NOMO-1 (cell line): ENCODE data around the gene LKAAEAR1.
"Not testable (repeated sequence)": the region's sequence is repeated elsewhere in the genome, so short reads cannot be mapped to it uniquely, and the experiment has no call there.

Source experiments
- DNase-seq, 2 experiments: peaks; one replicate each; lab custom pipeline; 2025; ENCODE audit not compliant: unreplicated experiment in 2 of 2; lab: John Stamatoyannopoulos, UW

The LKAAEAR1 gene

DNA sequence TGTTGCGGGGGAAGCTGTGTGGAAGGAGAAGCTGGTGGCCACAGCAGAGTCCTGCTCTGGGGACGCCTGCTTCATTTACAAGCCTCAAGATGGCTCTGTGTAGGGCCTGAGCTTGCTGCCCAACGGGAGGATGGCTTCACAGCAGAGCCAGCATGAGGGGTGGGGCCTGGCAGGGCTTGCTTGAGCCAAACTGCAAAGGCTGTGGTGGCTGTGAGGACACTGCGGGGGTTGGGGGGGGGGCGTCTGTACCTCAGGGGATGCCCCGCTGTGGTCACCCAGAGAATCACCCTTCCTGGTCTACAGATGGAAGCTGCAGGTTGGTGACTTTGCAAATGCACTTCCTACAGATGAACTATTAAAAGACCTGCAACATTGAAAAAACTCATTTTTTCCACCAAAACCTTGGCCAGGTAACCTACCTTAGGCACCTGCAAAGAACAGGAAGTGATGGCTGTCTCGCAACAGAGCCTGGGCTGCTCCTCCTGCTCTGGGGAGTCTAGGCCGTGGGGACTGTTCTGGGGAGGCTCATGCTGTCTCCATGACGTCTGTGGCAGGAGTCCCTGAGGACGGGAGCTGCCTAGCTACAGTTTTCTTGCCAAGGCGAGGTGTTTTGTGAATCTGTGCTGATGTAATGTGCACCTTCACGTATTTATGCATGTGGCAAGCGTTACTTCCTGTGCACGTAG lies 15.8 kb upstream of the LKAAEAR1 start:
- DNase-seq: no peak

DNA sequence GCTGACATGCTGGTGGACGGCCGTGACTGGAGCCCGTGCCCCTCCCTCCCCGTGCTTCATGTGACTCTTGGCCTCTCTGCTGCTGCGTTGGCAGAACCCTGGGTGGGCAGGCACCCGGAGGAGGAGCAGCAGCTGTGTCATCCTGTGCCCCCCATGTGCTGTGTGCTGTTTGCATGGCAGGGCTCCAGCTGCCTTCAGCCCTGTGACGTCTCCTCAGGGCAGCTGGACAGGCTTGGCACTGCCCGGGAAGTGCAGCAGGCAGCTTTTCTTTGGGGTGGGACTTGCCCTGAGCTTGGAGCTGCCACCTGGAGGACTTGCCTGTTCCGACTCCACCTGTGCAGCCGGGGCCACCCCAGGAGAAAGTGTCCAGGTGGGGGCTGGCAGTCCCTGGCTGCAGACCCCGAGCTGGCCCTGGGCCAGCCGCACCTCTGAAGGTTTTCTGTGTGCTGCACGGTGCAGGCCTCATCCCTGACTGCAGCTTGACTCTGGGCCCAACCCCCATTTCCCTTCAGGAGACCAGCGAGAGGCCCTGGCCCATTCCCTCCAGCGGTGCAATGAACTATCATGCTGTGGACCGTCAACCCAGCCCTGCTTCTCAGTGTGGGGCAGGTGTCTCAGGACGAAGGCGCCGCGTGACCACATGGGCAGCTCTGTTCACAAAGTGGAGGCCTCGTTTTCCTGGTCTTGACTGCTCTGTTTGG lies 15.0 kb upstream of the LKAAEAR1 start:
- no peak for DNase-seq

GRCh38 chr20:64098471-64099013 lies 14.3 kb upstream of the LKAAEAR1 start:
- DNase-seq: no peak

- no peak for DNase-seq
These were observed 12.3 kb upstream of the LKAAEAR1 start for GRCh38 chr20:64096535-64096934.

DNA sequence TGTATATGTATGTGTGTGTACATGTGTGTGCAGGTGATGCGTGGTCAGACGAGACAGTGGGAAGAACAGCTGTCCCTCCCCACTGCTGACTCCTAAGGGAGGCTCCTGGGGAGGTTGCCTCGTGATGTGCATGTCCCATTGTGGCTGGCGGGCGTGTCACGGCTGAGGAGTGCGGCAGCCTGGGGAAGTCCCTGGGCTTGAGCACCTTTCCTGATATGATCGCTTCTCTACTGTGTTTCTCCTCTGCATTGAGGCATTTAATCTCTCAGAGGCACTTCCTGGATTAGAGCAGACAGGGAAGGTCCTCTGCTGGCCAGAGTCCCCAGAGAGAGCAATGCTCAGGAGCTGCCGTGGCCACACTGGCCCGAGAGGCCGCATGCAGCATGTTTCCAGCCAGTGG lies 11.7 kb upstream of the LKAAEAR1 start:
- no peak for DNase-seq

DNA sequence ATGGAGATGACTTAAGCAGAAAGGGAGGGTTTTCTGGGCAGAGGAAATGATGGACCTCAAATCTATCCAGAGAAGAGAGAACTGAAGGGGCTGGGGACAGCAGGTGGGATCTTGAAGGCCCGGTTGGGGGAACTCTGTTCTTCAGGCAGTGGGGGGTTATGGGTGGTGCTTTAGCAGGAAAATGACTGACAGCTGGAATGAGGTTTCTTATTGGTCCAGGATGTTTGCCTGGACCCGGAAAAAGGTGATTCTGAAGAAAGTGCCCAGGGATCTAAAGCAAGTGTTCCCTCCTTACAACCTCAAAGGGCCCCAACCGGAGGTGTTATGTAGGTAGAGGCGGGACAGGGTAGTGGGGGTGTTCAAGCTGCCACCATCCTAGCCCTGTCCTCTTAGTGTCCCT lies 11.3 kb upstream of the LKAAEAR1 start:
- DNase-seq: no peak

DNA sequence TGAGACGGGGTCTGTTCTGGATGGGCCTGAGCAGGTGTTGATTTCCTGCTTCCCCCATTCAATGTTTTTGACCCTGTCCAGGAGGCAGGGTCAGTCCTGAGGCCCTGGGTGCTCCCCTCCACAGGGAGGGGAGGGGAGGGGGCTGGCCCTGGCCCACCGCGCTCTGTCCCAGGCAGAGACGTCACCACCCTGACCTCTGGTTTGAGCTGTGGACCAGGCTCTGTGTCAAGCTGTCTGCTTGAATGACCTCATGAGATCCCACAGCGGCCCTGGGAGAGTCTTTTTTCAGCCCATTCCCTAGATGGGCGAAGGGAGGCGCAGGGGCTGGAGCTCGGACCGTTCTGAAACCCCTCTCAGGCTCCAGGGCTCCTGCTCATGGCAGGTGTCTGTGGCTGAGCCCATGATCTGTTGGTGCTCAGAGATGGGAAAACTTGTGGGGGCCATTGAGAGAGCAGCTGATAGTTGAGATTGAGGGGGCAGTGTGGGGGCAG lies 8.9 kb upstream of the LKAAEAR1 start:
- no peak for DNase-seq

DNA sequence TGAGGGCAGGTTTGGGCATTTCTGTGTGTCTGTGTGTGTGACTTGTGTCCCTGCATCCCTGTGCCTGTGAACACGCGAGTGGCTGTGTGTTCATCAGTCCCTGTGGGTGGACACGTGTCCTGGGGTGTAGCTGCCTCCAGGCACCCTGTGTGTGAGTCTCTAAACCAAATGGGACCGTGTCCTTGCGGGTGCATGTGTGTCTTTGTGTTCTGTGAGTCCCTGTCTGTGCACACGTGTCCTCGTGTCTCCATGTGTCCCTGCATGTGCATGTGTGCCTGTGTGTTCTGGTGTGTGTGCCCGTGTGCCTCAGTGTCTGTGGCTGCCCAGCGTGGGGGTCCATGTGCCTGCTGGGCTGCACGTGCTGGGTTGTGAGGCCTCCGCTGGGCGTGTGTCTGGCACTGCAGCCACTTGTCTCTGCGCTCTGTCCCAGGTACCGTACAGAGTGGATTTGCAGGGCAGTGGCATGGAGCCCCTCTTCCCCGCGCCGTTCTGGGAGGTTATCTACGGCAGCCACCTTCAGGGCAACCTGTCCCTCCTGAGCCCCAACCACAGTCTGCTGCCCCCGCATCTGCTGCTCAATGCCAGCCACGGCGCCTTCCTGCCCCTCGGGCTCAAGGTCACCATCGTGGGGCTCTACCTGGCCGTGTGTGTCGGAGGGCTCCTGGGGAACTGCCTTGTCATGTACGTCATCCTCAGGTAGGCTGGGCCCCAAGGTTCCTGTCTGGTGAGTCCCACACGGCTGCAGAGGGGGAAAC lies 8.2 kb upstream of the LKAAEAR1 start:
- no peak for DNase-seq

GRCh38 chr20:64091770-64092169 lies 7.6 kb upstream of the LKAAEAR1 start:
- DNase-seq: no peak

DNA sequence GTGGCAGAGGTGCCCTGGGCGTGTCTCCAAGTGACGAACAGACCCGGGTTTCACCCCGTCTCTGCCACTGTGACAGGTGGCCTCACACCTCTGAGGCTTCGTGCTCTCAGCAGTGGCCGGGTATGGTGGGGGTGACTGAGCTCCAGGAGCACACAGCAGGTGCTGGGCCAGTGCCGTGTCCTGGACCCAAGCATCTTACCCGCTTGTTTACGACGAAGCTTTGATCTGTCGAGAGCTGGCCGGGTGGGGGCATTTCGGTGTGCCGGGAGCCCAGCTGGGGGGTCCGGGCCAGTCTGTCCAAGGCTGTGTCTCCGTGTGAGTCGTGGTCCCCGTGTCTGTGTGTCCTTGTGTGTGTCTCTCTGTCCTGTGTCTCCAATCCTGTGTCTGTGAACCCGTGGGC lies 7.1 kb upstream of the LKAAEAR1 start:
- no peak for DNase-seq

DNA sequence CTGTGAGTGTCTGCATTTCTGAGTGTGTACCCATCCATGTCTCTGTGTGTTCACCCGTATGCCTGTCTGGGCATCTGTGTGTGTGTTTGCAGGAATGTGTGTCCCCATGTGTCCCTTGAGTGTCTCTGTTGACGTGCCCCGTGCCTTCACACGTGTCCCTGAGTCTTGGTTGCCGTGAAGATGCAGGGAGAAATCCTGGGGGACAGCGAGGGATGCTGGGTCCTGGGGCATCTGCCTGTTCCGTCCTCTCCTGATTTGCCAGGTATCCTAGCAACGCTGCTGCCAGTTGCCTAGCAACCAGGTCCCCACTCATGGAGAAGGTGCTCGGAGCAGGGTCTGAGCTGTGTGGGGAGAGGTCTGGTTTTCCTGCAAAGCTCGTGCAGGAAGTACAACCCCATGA lies 6.0 kb upstream of the LKAAEAR1 start:
- no peak for DNase-seq

- not testable (repeated sequence) for DNase-seq
These were observed 4.4 kb upstream of the LKAAEAR1 start for GRCh38 chr20:64088586-64088985.

DNA sequence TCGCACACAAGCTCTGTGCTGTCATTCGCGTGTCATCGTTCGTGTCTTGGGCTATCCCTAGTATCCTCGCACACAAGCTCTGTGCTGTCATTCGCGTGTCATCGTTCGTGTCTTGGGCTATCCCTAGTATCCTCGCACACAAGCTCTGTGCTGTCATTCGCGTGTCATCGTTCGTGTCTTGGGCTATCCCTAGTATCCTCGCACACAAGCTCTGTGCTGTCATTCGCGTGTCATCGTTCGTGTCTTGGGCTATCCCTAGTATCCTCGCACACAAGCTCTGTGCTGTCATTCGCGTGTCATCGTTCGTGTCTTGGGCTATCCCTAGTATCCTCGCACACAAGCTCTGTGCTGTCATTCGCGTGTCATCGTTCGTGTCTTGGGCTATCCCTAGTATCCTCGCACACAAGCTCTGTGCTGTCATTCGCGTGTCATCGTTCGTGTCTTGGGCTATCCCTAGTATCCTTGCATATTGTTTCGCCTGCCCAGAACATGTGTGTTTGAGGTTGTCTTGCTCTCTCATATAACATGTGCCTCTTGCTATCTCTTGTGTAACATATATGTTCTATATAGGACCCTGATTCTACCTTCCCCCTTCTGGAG lies 3.1 kb upstream of the LKAAEAR1 start:
- DNase-seq: not testable (repeated sequence)

DNA sequence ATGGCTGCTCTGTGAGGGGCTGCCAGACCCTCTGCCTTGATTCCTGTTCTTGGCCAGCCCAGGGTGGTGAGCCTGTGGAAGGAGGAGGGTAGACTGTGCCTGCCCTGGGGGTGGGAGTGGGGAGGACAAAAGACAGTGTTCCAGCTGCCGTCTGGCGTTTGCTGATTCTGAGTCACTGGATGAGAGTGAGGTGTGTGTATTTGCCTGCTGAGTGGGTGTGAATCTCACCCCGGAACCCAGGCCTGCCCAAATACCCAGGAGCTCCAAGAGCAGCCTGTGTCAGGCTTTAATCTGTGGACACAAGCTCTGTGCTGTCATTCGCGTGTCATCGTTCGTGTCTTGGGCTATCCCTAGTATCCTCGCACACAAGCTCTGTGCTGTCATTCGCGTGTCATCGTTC lies 2.6 kb upstream of the LKAAEAR1 start:
- DNase-seq: no peak

- no peak for DNase-seq
These were observed 521 bp upstream of the LKAAEAR1 start for GRCh38 chr20:64084685-64085152.

DNA sequence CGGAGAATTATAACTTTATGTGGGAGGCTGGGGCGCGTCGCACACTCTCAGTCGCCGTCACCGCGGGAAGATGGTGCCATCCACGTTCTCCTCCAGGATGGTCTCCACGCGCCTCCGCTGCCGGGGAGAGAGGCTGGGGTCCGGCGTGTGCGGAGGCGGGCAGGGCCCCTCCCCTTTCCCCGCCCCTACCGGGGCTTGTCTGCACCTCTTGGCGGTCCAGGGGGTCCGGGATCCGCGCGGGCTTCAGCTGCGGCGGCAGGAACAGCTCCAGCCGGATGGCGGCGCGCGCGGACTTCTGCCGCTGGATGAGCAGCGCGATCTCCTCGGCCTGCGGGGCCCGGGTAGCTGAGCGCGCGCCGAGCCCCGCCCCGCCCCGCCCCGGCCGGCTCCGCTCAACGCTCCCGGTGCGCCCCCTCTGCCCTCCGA lies 807 bp downstream of the LKAAEAR1 start:
- peak; percentile 54 to 61 for DNase-seq

DNA sequence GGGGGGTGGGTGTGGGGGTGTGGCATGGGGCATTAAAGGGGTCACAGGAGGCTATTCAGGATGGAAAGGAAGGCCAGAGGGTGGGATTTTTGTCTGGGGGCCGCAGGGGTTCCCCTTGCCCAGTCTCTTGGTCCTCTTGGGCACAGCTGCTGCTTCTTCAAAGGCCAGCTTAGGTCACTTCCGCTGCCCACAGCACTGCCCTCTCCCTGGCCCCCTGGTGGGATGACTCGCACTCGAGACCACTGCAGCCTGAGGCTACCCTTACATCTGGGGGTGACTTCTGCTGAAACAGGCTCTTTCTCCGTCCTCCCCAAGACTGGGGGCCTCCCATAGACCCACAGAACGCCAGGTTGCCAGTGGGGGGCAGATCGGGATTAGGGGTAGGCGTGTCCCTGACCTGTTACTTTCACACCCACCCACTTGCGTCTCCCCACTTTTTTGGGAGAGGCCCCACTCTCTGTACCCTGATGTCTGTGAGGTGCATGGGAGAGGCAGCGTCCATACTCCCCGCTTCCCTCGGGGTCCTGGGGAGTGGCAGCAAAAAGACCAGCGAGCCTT lies 1.3 kb downstream of the LKAAEAR1 start:
- DNase-seq: no peak

- no peak for DNase-seq
These were observed 2.0 kb downstream of the LKAAEAR1 start for GRCh38 chr20:64082126-64082731.

DNA sequence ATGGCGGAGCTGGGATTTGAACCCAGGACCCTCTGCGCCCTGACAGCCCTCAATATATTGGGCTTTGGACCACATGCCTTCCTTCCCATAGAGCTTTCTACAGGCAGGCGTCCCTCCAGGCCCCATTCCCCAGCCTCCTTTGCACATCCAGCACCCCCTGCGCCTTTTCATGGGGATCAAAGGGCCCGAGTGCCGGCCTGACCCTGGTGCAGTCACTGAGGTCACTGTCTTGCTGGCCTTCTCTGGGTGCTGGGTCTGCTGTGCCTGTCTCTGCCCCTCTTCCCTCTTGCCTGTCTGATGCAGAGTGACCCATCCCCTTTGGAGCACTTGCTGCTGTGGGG lies 2.6 kb downstream of the LKAAEAR1 start:
- no peak for DNase-seq
